Head of caudate nucleus (tissue), 42 donors: ENCODE data around the gene HNRNPLL.
"Not testable (repeated sequence)": the region's sequence is repeated elsewhere in the genome, so short reads cannot be mapped to it uniquely, and the experiment has no call there.

Experiments
- DNase-seq, 42 donors: peaks; one replicate each; pipeline versions ENCODE4 v3.0.0 to v3.0.0-alpha.2; 2020 to 2021; ENCODE audit warnings: mixed read lengths in 7 of 42
- intact Hi-C: fragments of 100-400 bp; cut with DNase I; formaldehyde crosslinking; loops from one replicate; pipeline ENCODE4 v1.15.0; 2022

HNRNPLL gene

DNA sequence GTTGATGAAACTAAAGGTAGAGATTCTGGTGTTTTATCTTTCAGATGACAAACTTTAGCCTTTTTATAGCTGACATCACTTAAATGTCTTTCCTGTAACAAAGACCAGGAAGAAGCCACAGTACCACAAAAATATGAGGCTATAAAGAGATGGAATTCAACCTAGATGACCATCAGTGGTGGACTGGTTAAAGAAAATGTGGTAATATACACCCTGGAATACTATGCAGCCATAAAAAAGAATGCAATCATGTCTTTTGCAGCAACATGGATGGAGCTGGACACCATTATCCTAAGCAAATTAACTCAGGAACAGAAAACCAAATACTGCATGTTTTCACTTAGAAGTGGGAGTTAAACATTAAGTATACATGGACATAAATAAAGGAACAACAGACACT lies 18.3 kb upstream of the HNRNPLL start:
- no peak for DNase-seq
- intact Hi-C loops, result no loop called here

DNA sequence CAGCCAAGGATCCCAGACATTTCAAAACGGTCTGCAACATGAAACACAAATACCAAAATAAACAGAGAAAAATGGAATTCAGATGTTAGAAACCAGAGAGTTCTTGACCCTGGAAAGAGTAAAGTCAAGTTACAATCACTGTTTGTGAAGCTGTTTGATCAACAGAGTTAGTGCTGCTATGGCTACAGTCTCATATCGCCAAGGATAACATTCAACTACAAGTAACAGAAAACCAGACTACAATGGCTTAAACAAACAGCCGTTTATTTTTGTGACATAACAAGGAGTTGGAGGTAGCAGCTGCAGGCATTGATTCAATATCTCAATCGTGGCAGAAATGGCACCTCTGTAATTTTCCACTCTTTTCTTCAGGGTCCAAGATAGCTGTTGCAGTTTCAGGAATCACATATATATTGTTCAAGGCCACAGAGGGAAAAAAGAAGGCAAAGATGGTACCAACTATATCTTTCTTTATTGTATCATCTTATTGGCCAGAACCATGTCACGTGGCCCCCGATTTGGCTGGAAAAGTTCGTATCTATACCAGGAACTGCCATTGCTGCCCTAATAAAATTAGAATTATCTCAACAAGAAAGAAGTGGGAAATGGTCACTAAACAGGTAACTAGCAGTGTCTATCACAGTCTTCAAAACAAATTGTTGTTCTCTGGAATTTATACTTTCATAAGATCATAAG lies 17.7 kb upstream of the HNRNPLL start:
- intact Hi-C loops, result no loop called here
- no peak for DNase-seq

DNA sequence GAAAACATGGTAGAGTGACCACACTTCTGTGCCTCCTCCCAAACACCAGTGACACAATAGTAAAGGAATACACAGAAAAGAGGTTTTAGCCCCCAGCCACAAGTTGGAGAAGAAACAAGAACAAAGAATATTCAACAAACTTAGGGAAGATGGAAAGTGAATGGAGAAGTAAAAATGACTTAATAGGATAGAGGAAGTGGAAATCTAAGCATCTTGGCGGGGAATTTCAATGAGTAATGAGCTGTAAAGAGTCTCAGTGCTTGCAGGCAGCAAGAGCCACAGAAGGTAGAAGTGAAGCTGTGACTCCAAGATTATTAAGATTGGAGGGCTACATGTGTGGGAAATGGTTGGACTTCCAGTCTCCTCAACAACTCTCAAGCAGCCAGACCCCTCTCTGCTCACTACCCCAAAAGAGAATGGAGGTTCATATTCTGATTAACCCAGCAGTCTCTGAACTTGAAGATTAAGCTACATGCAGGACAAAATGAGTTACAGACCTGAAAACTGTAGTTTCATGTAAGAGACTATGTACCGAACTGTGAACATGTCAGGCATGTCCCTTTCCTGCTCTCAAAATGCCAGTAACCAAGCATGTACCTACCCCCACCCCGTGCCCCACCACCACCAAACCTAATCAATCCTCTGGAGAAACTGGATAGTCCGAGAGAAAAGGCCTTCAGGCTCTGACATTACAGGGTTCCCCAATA lies 16.9 kb upstream of the HNRNPLL start:
- no peak for DNase-seq
- intact Hi-C loops, result no loop called here

DNA sequence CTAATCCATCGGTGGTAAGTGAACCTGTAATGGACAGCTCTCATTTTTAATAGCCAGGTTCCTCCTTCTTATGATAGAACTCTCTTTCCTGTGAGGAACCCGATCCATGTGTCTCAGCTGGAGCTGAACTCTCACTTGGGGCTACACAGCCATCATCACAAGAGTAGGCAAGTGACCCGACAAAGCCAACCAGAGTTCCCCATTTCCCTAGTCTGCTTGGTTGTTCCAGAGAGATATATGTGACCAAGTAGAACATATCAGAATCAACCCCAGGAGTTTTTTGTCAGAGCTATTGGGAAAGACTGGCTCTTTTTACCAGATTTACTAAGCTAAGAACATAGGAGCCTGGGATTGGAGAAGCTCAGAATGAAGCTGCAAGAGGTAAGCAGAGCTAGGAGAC lies 14.6 kb upstream of the HNRNPLL start:
- intact Hi-C loops, result no loop called here
- no peak for DNase-seq

DNA sequence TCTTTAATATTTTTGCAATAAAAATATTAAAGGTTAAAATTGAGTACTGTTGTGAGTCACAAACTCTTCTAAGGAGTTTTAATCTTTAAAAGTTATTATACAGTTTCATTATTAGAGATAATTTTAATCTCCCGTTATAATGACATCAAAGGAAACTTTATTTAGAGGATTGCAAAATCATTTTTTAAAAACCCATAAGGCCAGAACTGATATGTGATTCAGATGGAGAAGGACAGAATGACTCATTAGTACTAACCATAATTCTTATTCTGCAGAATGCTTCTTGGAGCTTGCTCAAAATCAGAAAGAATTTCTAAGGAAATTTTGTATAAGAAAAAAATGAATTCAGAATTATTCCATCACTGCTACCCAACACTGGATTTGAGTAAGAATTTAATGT lies 12.5 kb upstream of the HNRNPLL start:
- no peak for DNase-seq
- intact Hi-C loops, result no loop called here

DNA sequence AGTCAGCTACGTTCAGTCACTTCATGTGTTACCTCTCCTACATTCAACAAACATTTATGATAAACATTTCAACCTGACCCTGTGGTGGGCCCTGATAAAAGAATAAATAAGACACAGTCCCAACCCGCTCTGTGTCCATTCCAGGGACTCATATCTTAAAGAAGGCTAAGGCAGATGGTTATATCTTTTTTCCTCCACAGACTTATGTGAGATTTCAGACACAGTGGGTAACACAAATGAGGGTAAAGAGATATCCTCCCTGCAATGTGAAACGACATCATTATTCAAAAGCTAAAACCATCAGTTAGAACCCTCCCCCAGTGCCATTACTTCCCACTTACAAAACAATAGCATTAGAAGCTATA lies 11.1 kb upstream of the HNRNPLL start:
- intact Hi-C loops, result no loop called here
- no peak for DNase-seq

DNA sequence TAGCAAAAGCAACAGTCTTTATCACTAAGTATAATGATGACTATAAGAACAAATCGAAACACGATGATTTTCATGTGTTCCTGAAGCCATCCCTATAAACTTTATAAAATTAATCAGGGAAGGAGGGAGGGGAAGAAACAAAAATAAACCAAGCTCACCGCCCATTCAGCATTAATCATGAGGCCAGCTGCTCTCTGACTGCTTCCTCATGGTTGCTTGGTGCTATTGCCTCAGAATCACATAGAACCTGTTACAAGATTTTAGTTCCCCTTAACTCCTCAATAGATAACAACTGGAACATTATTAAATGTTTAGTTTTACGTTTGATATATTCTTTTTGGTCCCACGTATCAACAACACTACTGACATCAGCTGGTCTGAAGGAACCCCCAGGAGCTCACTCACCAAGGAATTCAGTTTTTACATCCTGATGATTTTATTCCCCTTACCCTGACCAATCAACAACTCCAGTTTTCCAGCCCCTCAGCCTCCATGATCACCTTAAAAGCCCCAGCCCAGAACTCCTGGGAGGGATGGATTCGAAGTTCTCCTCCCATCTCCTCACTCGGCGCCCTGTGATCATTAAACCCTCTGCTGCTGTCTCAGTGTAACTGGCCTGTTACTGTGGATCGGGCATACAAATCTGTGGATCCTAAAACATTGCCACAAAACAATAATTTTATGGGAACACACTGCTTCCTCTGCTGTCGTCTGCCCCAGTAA lies 10.6 kb upstream of the HNRNPLL start:
- intact Hi-C loops, result no loop called here
- DNase-seq, result peak in 1 of 42 donors; percentile 4

DNA sequence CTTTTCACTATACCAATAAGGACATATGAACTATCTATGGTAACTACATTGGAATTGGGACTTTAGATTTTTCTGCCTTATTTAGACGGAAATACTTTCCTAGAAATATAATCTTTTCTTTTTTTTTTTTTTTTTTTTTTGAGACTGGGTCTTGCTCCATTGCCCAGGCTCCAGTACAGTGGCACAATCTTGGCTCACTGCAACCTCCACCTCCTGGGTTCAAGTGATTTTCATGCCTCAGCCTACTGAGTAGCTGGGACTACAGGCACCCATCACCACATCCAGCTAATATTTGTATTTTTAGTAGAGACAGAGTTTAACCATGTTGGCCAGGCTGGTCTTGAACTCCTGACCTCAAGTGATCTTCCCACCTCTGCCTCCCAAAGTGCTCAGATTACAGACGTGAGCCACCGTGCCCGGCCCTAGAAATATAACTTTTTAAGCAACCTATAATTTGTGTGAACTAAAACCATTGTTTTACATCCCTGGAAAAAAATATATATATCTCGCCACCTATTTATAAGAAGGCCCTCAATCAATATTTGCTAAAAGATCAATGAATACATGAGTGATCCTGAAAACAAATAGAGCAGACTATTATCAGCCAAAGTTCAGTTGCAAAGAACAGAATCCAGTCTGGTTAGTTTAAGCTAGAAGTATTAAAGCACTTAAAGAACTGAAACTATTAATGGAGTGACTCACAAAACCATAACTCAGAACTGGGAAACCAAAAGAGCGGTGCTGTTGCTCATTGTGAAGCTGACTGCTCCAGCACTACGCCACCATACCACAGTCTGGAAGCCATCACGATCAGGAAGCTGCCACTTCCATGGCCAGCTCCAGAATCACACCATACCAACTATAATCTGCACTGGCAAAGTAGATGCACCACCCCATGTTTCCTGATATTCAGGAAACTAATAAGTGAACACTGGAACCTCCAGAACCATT lies 8.4 kb upstream of the HNRNPLL start:
- intact Hi-C loops, result no loop called here
- DNase-seq, result no peak

DNA sequence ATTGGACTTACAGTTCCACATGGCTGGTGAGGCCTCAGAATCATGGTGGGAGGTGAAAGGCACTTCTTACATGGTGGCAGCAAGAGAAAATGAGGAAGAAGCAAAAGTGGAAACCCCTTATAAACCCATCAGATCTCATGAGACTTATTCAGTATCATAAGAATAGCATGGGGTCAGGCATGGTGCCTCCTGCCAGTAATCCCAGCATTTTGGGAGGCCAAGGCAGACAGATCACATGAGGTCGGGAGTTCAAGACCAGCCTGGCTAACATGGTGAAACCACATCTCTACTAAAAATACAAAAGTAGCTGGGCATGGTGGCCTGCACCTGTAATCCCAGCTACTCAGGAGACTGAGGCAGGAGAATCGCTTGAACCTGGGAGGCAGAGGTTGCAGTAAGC lies 6.5 kb upstream of the HNRNPLL start:
- intact Hi-C loops, result loop anchor here (10.0 kb wide), 2 partner anchors 56 to 516 kb away; partner anchors contain the start of genes GALM and SOS1
- DNase-seq, result not testable (repeated sequence)

DNA sequence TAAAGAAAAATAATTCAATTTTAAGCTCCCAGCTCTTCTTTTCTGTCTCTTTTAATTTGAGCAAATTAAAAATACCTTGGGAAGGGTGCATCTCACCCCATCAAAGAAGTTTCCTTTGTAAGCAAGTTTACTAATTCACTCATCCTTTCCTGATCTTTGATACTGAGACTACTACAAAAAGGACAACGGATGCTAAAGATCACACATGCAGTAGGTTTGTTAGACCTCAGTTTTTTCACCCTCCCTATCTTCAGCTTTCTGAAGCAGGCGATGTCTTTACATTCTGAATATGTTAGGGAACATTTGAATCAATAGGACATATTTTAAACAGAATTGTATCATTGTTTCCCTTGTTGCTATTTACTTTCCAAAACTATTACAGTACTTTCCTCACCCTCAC lies 6.0 kb upstream of the HNRNPLL start:
- no peak for DNase-seq
- intact Hi-C loops, result loop anchor here (10.0 kb wide), 2 partner anchors 56 to 516 kb away; partner anchors contain the start of genes GALM and SOS1

DNA sequence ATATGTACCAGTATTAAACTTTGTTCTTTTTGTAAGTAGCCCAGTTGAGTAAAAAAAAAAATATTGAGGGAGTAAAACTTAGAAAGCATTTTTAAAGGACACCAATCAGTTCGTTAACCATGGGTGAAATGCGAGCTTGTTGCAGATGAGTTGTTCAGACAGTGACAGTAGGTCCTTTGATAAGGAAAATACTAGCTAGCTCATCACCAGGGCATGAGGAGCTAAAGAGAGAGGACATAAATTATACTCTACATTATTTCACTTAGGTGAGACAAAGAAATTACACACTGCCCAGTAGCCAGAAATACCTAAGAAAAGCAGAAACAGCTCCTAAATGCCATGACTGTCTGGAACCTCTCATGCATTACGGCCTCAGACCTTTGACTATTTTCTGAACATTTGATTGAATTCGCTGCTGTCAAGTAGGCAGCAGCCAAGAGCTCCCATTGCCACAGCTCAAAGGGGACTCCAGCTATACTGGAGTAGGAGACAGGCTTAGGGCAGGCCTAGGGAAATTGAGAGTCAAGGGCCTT lies 2.6 kb upstream of the HNRNPLL start:
- DNase-seq, result no peak
- intact Hi-C loops, result loop anchor here (10.0 kb wide), 2 partner anchors 59 to 519 kb away; partner anchors contain the start of genes GALM and SOS1

DNA sequence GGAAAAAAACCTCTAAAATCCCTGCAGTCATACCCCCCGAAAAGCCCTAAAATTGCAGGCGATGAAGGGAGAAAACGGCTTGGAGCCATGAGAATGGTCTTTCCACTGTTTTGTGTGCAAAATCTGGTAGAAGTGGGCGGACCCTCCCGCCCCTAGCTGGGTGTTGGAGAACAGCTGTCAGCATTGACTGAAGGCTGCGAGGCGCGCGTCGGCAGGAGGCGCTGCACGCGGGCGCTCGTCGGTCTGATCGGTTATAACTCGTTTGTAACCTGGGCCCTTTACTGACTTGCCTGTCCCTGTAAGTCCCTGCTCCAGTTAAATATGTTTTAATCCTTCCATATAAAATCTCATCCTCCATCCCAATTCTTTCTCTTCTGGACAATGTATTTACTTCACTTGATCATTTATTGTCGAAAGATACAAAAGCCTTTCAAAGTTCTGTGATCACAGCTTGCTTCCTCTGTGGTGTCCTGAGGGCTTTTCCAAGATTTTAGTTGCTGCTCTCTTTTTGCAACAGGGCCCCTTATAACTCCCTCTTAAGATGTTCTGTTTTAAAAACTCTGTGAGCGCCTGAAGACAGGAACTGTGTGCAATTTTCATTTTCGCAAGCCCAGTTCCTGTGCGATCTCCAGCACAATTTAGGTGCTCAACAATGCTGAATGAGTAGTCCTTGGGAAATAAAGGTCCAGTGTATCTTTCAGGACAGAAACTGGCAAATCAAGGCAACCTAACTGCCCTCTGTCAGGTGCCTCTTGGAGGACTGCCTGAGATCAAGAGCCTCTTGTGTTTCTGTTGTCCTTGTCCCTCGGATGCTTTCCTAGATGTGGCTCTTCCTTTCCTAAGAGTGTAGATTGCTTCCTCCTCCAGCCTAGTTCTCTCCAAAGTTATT lies 918 bp upstream of the HNRNPLL start:
- intact Hi-C loops, result loop anchor here (2.0 to 10.0 kb wide), 4 partner anchors 61 to 521 kb away; partner anchors contain the start of genes ATL2, GALM, SOS1 and SRSF7
- peak; percentile 60 to 93 (median 86) for DNase-seq

DNA sequence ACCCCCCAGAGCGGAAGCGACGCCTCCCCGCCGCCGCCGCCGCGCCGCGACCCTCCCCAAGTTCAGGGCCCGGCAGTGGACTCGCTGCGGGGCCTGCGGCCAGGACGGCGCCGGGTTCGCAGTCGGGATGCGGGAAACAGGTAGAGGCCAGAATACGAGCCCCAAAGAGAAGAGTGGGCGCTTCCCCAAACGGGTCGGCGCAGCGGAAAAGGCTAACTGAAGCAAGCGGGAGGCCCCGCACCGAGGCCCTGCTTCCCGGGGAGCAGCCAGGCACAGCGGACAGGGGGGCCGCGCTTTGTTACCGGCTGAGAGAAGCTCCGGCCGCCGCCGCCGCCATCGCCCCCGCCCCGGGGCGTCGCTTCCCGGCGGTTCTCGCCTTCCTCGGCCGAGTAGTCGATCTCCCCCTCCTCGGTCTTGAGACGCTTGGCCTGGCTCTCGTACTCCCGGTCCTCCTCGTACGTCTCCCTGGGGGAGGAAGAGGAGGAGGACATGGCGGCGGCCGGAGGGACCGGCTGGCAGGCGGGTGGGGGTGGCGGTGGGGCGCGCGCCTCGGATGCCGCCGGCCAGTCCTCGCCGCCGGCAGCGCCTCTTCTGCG lies 494 bp downstream of the HNRNPLL start:
- peak in 36 of 42 donors; percentile 21 to 72 (median 46) for DNase-seq
- intact Hi-C loops, result loop anchor here (2.0 to 10.0 kb wide), 4 partner anchors 63 to 523 kb away; partner anchors contain the start of genes ATL2, GALM, SOS1 and SRSF7

DNA sequence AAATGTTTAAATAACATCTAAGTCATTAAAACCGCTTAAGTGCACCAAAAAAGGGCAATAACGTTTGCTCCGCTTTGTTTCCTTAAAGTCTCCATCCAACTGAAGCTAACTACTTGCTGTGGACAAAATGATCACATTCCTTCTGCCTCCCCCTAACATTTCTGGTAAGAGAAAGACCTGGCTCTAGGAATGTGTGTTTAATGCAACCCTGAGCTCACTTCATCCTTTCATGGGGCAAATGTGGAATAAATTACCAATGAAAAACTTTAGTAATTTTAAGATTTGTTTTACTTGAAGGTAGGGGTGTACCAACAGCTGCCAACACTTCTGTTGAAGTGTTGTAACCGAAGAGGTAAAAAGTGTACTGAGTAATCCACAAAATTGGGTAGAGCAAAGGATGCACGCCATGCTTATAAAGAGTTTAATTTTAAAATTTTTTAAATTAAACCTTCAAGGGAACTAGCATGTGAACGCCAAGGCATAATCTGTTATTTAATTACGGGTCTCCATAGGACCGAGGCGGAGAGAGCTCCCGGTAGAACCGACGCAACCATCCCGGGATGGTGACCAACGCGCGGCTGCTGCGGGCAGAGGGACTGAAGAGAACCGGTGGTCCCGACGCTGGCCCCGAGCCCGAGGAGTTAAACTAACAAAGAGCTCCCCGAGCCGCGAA lies 1.1 kb downstream of the HNRNPLL start:
- intact Hi-C loops, result loop anchor here (2.0 to 10.0 kb wide), 4 partner anchors 63 to 523 kb away; partner anchors contain the start of genes ATL2, GALM, SOS1 and SRSF7
- peak in 23 of 42 donors; percentile 13 to 66 (median 33) for DNase-seq

DNA sequence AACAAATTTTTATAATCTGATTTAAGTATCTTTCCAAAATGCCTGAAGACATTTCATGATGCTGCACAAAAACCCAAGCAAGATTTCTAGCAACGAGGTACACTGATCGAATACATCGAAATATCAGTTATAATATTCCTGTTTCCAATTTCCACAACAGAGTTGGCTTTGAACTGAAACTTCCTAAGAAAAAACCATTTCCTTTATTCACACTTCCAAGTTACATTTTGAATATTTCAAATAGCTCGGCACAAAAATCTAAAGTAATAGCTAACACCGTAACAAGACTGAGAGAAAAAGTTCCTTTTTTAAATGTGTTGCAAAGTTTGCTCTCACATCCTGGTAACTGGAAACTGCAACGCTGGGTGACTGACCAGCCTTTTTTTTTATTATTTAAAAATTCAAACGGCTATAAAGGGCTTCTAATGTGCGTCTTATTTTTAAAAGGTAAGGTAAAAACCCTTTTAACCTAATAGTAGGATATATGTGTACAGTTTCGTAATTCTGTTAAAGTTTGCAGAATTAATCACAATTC lies 1.7 kb downstream of the HNRNPLL start:
- DNase-seq, result no peak
- intact Hi-C loops, result loop anchor here (5.0 to 10.0 kb wide), 3 partner anchors 64 to 524 kb away; partner anchors contain the start of genes ATL2, GALM and SOS1
